HG02970 (cell line): ENCODE data around the gene VCAM1.
"Not testable (repeated sequence)": the region's sequence is repeated elsewhere in the genome, so short reads cannot be mapped to it uniquely, and the experiment has no call there.

Experiments used
- ATAC-seq: cut with Tn5 transposase; IDR thresholded peaks from one replicate; pipeline ENCODE4 v1.9.1; 2021; ENCODE audit warnings: mild to moderate bottlenecking, moderate library complexity, moderate number of reproducible peaks; ENCODE audit not compliant: unreplicated experiment, low FRiP score

VCAM1 gene

DNA sequence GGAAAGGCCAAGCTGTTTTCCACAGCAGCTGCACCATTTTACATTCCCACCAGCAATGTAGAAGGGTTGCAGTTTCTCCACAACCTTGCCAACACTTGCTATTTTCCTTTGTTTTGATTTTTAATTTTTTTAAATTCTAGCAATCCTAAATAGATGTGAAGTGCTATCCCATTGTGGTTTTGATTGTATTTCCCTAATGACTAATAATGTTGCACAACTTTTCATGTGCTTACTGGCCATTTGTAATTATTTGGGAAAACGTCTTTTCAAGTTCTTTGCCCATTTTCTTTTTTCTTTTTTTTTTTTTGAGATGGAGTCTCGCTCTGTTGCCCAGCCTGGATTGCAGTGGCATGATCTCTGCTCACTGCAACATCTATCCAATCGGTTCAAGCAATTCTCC lies 53.9 kb downstream of the VCAM1 start:
- ATAC-seq, result no peak

DNA sequence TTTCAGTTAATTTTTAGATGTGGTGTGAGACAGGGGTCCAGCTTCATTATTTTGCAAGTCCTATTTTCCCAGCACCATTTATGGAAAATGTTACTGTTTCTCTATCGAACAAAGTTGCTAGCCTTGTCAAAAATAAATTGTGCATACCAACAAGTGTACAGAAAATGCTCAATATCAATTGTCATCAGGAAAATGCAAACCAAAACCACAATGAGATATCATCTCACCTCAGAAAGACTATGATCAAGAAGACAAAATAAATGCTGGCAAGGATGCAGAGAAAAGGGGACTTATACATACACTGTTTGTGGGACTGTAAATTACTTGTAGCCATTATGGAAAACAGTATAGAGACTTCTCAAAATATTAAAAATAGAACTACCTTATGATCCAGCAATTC lies 54.8 kb downstream of the VCAM1 start:
- no peak for ATAC-seq

DNA sequence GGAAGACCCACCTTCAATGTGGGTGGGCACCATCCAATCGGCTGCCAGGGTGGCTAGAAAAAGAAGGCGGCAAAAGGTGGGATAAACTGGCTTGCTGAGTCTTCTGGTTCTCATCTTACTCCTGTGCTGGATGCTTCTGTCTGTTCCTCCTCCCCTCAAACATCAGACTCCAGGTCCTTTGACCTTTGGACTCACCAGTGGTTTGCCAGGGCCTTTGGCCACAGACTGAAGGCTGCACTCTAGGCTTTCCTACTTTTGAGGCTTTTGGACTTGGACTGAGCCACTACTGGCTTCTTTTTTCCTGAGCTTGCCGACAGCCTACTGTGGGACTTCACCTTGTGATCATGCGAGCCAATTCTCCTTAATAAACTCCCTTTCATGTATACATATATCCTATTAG lies 55.9 kb downstream of the VCAM1 start:
- no peak for ATAC-seq

DNA sequence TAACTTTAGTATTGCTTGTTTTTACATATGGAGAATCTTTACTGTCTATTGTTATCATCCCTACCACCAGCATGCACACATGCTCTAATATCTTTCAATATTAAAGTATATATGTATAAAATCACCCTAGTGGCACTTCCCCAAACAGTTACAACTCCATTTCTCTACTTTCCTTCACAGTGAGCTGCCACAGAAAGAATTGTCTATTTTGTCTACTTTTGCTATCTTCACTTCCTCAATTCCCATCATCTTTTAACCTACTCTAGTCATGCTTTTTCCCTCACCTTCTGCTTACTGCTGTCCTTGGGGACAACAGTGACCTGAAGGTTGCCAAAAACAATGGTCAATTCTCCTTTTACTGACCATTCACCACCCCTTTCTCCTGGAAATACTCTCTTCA lies 59.2 kb downstream of the VCAM1 start:
- no peak for ATAC-seq

DNA sequence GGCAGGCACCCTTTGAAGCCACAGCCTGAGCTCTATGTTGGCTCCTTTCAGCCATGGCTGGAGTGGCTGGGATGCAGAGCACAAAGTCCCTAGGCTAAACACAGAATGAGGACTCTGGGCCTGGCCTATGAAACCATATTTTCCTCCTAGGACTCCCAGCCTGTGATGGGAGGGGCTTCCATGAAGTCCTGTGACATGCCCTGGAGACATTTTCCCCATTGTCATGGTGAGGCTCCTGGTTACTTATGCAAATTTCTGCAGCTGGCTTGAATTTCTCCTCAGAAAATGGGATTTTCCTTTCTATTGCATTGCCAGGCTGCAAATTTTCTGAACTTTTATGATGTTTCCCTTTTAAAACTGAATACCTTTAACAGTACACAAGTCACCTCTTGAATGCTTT lies 61.3 kb downstream of the VCAM1 start:
- ATAC-seq, result no peak

DNA sequence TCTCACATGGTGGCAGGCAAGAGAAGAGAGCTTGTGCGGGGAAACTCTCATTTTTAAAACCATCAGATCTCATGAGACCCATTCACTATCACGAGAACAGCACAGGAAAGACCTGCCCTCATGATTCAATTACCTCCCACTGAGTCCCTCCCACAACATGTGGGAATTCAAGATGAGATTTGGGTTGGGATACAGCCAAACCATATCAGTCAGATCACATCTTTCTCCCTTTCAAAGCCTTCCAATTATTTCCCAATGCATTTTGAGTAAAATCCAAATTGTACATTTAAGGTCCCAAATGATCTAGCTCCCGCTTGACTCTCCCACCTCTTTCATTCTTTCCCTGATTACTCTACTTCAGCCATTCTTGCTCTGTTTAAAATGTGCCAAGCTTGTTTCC lies 62.2 kb downstream of the VCAM1 start:
- ATAC-seq, result not testable (repeated sequence)

DNA sequence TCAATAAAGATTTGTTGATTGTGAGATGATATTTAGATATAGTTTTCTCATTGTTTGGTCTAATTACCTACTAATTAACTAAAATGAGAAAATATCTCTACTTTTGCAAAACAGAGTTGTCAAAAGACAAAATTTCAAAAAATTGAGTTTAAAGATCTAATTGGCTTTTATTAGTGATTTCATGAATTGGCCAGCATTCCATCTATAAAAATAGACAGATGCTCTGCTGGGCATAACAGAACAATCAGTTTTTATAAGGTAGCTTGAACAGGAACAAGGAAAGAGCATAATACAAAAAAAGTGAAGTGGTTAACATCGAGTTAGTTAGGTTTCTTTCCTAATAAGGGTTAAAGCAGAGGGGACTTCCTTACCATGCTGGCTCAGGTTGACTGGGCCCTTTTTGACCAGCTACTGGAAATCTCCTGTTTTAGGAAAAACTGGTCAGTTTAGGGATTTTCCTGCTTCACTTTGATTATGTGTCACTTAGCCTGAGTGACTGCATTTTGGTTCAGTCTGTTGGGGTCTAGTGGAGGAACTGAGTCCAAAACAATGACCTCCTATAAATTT lies 63.0 kb downstream of the VCAM1 start:
- ATAC-seq, result no peak

DNA sequence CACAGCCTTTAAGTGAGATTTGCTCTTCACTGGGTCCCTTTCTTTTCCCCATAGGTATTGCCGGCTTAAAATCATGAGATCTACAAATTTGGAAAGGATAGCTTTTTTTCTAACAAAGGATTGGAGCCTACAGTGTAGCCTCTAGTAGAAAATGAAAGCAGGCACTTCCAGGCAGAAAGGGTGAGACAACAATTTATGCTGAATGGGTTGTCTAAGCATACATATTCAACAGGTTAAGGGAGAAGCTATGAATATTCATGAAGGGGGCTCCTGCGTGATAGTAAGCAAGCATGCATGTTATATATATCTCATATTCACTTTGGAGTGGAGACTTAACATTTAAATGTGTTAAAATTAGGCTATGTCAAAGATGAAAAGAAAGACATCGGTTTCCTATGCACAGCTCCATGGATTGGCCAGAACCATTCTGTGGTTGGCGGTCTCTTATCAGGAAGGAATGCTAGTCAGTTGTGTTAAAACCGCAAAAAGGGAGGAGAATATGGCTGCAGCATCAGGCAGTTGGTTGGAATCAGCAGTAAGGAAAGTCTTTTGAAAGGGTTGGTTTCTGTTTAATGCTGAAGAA lies 66.0 kb downstream of the VCAM1 start:
- no peak for ATAC-seq

DNA sequence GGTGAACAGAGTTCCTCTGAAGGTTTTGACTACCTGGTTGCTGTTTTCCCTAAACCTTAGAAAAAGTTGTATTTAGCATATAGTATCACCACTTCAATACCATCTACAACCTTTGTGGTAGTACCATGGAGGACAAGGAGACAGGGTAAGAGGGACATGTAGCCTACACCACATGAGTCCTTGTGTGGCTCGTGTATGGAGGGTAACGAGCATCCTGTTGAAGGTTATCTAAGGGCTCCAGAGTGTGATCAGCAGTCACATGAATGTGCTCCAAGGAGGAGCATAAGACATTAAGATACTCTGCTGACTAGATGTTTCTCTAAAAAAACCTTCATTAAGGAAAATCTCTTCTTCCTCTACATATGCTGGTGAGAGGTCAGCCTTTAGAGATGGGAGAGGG lies 67.3 kb downstream of the VCAM1 start:
- ATAC-seq, result no peak
